Diencephalon (tissue), 1 donor: ENCODE data around the gene ABHD16A. TPM values are rescaled to one million over a fixed set of nuclear protein-coding genes. Genes with fewer than 3 reads are reported as not detected.

Experiments used
- total RNA-seq: library from RNA; depleted of rRNA; stranded (reverse); fragments of >200 nt; gene quantifications from one replicate; pipeline ENCODE4 v1.2.3, GENCODE V29; 2014

Gene ABHD16A
- total RNA-seq = 47.5 TPM

DNA sequence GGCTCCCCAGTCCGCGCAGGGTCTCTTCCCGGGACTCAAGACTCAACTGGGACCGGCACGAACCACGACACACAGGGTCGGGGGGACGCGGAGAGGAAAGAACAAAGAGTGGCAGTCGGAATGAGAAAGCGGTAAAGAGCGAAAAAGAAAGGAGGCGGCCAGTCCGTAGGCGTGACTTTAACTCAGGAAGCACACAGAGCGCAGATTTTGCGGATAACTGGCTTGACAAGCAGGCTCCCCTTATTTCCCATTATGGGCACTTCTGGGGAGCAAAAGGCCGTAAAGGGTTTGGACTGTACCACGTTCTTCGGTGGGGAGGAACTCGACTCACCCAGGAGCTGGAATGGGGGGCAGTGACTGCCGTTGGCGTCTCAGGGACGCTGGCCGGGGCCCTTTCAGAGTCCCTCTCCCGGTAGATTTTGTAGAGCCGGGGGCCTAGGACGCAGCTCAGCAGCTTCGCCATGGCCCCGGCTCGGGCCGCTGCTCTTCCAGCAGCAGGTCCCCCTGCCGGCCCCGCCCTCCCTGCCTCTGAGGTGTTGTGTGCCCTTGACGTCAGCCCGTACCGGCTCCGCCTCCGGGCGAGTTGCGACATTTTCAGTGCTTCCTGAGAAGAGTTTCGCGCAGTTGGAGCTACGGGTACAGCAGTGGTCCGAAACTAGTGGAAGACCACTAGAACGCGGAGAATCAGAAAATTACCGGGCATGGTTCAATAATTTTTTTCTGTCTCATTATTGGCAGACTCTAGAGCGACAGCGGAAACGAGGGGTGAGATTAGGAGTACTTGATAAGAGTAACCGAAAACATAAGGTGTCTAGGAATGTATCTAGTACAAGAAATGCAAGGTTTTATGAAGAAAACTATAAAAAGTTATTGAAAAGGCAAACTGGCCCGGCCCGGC, at the start of gene ABHD16A:
TSS of gene ABHD16A (minus strand) at position 506 of the 898 bp plus-strand sequence. CDS start at position 463, 43 bp downstream.

DNA sequence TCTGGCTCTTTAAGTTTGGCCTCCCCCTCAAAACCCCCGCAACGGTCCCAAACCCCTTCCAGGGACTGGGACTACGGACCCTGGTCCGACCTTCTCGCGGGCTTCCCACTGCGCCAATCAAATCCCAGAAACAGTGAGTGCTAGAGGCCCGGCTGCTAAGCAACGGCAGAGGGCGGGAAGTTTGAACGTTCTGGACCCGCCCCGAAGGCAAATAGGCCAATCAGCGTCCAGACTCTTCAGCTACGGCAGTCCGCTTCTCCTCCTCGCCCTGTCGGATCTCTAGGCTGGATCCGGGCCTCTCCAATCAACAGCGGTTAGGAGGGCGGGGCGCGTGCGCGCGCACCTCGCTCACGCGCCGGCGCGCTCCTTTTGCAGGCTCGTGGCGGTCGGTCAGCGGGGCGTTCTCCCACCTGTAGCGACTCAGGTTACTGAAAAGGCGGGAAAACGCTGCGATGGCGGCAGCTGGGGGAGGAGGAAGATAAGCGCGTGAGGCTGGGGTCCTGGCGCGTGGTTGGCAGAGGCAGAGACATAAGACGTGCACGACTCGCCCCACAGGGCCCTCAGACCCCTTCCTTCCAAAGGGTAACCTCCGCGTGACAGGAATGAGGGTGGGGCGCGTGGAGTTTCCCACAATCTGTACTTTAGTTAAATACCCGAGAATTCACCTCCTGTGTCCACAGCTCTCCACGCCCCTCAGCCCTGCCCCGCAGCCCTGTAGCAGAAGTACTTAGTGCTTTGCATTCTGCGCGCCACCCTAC, 36.7 kb upstream of the ABHD16A start, which contains the start of gene MSH5:
TSS of gene MSH5 (plus strand) at position 367 of the 758 bp plus-strand sequence. CDS start 462 bp downstream, outside the sequence.

DNA sequence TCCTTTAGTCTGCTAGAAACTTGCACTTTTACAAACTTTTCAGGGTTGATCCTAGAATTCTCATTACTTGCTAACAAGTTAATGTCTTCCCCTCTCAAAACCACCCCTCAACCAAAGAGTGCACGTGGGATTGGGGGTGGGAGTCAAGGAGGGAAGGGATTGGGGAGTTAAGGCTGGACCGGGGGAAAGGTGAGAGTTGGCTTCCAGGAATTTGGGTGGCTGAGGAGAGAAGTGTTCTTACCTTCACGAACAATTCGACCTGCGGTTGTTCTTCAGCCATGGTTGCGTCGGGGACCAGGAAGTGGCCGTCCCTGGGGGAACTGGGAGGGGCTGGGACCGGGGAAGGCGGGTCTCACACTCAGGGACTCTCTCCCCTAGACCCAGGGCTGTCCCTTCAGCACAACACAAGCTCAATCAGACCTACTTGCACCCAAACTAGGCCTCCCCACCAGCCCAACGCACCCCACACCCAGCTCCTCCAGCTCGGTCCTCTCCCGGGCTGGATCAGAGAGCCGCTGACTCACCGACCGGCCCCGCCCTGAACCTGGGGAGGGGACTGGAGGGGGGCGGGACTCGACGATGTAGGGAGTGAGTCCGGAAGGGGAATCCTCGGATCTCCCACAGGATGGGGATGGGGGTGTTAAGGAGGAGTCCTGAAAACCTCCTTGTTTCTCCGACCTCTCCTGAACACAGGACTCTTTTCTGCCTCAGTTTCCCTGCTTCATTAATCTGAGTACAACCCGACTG, 33.1 kb upstream of the ABHD16A start, which contains the start of gene CLIC1:
TSS of gene CLIC1 (minus strand) at position 510 of the 747 bp plus-strand sequence. CDS start at position 280, 230 bp downstream.

DNA sequence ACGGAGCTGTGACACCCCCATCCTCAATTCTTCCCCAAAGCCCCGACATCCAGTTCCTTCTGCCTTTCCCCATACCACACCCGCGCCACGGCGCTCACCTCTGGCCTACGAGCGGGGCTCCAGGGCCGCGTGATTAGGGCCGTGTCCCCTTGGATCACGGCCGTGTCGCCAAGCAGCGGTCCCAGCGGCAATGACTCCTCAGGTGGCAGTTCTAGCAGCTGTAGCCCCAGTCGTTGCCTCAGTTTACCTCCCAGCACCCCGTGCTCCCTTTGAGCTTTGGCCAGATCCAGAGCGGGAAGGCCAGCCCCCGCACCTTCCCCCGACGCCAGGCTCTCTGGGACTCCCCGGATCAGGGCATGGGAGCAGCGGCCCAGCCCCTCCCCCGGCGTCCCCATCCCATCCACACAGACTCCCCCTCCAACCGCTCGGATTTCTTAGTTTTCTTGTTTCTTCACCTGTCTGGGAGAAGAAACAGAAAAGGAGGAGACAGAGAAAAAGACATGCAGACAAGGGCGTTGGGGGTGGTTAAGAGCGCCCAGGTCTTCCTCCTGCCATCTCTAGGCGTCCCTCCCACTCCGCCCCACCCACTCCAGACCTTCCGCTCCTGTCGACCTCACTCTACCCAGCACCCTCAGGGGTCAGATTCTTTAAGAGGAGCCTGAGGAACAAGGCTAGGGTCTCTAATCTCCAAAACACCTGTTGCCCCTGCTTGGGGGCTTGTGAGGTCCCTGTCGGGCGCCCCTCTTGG, 25.8 kb upstream of the ABHD16A start, which contains the start of gene DDAH2:
TSS of gene DDAH2 (minus strand) at position 533 of the 748 bp plus-strand sequence. CDS start at position 395, 138 bp downstream.

DNA sequence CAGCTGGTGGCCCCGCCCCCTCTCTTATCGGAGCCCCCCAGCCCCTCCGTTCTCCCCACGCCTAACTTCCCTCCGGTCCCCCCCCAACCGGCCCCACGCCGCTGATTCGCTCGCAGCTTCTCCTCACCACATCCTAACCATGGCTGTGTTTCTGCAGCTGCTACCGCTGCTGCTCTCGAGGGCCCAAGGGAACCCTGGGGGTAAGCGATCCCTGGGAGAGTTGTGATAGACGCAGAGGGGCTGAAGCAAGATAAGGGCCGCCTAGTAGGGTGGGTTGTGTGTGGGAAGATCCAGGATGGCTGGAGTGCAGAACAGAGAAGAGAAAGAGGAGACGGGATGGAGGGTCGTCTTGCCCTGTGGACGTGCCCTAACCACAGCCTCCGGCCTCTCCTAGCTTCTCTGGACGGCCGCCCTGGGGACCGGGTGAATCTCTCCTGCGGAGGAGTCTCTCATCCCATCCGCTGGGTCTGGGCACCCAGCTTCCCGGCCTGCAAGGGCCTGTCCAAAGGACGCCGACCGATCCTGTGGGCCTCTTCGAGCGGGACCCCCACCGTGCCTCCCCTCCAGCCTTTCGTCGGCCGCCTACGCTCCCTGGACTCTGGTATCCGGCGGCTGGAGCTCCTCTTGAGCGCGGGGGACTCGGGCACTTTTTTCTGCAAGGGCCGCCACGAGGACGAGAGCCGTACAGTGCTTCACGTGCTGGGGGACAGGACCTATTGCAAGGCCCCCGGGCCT, 20.3 kb upstream of the ABHD16A start, which contains the start of gene MPIG6B:
TSS of gene MPIG6B (plus strand) at position 129 of the 735 bp plus-strand sequence. CDS start at position 140, 11 bp downstream.

DNA sequence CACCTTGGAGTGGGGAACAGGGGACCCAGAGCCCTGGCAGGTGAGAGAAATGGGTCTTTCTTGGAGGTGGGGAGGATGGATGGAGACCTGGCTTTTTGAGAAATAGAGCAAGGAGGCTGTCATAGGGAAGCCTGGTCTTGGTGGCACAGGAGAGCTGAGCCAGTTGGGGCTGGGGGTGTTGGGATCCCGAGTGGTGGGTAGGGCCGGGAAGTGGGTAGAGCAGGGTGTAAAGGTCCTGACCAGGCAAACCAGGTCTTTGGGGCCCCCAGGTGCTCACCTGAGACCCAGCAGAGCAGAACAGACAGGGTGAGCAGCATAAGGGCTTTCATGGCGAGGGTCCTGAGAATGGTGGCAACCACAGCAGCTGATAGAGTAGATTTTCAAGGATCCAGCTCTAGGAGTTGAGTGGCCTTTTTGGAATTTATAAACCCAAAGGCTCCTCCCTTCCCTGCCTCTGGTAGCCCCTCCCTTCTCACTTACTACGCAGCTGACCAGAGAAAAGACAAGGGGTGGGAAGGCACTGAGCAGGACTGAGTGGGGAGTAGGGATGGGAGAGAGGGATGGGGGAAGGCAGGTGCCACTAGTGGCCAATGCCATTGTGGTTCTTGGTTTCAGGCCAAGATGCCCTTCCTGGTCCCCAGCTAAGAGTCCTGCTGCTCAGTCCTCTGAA, 18.4 kb upstream of the ABHD16A start, which contains the start of gene LY6G6C:
TSS of gene LY6G6C (minus strand) at position 396 of the 670 bp plus-strand sequence. CDS start at position 329, 67 bp downstream.

DNA sequence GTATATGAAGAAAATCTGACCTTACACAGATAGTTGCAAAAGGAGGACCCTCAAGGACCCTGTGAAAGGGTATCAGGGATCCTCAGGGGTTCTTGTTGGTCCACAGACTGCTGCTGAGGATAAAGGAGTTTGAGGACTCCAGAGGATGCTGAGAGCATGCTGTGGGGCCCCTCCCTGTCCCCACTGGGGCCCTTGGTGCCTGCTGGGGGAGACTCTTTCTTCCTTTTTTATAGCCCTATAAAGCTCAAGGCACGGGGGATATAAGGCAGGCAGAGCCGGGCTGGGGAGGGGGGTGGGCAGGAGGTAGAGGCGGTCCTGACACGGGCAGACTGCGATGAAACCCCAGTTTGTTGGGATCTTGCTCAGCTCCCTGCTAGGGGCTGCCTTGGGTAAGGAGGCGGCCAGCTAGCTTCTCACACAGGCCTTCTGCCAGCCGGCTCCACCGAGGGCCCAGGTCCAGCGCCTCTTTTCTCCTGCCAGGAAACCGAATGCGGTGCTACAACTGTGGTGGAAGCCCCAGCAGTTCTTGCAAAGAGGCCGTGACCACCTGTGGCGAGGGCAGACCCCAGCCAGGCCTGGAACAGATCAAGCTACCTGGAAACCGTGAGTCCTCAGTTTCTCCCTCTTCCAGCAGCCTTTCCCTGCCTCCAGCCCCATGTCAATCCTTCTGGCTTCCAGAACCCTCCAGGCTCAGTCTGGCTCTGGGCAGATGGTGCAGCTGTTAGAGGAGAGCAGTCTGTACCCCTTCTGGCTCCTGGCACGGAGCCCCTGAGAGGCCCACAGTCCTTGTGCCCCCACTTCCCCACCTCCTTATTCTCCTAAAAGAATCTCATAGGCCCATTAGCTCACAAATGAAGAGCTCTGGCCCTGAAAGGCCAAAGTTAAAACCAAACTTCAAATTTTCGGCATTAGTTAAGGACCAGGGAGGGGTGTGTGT, 12.2 kb upstream of the ABHD16A start, which contains the start of gene LY6G6D:
TSS of gene LY6G6D (plus strand) at position 327 of the 937 bp plus-strand sequence. CDS start at position 335, 8 bp downstream.

DNA sequence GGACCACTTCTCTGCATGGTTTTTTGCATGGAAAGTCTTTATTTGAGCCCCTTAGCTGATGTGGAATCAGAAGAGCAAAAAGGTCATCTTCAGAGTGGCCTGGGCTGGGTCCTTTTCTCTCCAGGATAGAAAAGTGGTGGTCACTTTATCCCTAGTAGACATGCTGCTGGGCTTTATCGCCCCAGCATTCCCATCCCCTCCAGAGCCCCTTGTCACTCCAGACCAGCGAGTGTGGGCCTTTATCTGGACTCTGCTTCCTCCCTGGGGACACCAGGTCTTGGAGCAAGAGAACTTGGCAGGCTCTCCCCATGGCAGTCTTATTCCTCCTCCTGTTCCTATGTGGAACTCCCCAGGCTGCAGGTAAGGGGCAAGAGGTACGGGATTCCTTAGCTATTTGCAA, 3.5 kb upstream of the ABHD16A start, which contains the start of gene LY6G6F:
TSS of gene LY6G6F (plus strand) at position 268 of the 400 bp plus-strand sequence. CDS start at position 309, 41 bp downstream.

DNA sequence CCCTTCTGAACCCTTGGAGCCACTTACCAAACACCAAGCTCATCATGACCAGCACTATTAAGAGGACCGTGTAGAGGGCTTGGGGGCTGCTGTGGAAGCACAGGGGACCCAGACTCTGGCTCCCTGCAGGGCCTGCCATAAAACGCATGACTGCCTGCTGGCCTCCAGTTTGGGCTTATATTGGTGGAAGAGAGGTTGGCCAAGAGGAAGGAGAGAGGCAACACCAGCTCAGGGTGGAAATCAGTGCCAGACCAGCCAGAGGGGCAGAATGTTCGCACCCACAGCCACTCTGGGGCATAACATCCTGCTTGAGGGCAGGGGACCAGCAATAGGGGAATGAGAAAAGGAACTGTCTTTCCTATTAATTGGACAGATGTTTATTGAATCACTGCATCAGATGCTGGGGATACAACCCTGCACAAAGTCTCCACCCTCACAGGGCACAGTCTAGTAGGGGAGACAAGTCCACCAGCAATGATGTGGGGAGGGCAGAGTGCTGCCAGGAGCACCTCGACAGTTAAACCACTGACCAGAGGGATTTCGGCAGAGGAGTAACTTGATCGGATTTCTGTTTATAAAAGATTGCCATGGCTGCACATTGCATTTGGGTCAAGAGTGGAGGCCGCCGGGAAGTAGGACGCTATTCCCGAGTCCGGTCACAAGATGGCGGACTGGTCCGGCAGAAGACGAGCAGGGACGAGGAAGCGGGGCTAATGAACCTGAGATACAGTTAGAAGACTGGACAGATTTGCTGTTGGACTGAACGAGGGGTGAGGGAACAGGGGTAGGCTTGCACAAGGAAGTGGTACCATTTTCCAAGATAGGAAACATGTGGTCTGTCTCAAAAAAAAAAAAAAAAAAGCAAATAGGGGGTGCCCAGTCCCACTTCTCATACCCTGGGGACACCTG, 22.6 kb downstream of the ABHD16A start, which contains the start of gene LY6G5C:
TSS of gene LY6G5C (minus strand) at position 842 of the 909 bp plus-strand sequence. CDS start at position 148, 694 bp downstream.

DNA sequence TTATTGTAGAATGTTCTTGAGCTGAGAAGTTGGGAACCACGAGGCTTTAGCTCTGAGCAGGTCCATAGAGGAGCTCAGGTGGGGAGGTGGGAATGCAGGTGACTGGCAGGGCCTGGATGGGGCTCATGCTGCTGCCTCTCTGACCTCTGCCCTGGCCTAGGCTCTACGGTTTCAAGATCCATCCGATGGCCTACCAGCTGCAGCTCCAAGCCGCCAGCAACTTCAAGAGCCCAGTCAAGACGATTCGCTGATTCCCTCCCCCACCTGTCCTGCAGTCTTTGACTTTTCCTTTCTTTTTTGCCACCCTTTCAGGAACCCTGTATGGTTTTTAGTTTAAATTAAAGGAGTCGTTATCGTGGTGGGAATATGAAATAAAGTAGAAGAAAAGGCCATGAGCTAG, 33.4 kb downstream of the ABHD16A start, which contains the start of gene LY6G5B:
TSS of gene LY6G5B (plus strand) at position 301 of the 400 bp plus-strand sequence. CDS start 975 bp downstream, outside the sequence.

DNA sequence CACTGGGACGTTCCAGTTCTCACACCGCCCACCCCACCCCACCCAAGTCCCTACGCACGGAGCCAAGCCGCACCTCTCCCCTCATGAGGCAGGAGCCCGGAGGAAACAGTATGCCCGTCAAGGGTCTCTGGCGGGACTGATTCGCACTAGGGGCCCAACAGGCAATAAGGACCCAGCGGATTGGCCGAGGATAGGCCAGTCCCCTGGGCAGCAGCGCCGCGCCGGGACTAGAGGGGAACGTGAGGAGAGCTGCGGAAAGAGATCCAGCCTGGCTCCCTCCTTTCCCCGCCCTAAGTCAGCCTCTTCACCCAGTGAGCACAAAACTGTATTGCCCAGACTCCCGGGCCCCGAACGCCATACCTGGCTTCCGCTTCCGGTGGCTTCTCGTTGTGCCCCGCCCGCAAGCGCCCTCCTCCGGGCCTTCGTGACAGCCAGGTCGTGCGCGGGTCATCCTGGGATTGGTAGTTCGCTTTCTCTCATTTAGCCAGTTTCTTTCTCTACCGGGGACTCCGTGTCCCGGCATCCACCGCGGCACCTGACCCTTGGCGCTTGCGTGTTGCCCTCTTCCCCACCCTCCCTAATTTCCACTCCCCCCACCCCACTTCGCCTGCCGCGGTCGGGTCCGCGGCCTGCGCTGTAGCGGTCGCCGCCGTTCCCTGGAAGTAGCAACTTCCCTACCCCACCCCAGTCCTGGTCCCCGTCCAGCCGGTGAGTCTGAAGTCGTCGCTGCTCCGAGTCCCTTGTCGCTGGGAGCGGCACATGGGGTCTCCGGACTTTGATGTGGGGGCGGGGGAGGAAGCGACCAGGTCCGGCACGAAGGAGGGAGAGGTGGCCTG, 37.4 kb downstream of the ABHD16A start, which contains the start of gene CSNK2B:
TSS of gene CSNK2B (plus strand) at position 580 of the 836 bp plus-strand sequence. CDS start 752 bp downstream, outside the sequence.

DNA sequence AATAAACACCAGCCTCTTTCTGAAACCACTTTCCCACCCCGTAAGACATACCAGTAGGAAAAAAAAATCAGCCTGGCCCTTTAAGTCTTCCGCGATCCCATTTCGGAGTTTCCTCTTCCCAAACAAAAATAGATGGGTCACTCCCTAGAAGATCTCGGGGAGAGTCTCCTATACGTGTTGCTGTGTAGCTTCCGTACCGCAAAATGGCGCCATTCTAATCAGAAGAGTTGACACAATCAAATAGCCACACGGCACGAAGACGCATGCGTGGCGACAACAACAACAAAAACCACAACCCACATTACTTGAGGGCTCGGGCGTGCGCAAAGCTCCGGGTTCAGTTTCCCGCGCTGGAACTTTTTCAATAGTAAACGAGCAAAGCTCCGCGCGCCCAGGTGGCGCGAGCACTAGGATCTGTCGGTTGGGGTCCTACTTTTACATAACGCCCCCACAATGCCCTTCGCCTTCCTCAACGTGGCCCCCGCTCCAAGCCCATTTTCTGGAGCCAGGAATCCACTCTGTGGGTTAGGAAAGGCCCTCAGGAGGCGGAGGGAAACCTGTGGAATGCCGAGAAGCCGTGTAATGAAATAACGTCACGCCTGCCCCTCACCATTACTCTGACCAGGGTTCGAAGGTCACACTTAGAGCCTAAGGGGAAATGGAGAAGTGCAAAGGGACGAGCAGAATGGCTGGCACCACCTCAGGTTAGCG, 38.2 kb downstream of the ABHD16A start, which contains the start of gene GPANK1:
TSS of gene GPANK1 (minus strand) at position 208 of the 711 bp plus-strand sequence. CDS start 519 bp downstream, outside the sequence.

DNA sequence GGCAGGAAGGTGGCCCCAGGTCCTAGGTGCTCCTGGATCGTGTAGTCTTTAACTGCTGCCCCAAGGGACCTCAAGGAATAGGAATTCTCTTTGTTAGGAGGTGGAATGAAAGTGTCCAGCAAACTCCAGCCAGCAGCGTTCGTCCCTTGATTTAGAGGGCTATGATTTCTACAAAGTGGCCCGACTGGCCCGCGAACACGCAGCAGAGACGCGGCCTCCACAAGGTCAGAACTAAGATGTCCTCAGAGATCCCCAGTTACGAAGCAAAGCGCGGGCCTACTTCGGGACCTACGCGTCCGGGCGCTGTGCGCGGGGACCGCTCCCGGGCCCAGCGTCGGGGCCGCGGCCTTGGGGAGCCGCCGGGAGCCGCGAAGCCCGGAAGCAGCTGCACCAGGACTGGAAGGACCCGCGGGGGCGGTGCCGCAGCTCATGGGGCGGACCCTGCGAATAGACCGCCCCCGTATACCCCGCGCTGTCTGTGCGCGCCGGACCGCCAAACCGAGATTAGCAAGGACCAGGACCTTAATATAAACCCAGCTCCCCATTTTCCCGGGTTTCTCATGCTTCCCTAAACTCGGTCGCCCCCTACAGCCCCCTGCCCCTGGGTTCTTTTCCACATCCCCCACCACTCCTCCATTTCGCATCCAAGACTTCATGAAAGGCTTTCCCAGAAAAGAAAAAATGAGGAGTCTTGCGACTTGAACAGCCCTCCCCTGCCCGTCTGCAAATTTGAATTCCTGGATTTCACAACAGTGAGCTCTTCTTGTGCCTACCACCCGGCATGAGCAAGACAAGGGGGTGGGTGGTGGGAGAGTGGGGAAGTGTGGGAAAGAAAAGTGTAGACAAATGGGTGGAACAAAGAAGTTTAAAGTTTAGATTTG, 42.5 kb downstream of the ABHD16A start, which contains the start of gene C6orf47:
TSS of gene C6orf47 (minus strand) at position 398 of the 881 bp plus-strand sequence. CDS start 831 bp downstream, outside the sequence.

